Stimulated activated CD8-positive, alpha-beta memory T cell treated with anti-CD3 and anti-CD28 coated beads, Interleukin-12 subunit alpha, Interleukin-12 subunit beta, amount 100 ng/mL, for 24 hours (primary cell): ENCODE data around the gene FOXP1.

ENCODE experiments used
- DNase-seq: peaks from one replicate; pipeline ENCODE4 v3.0.0-alpha.2; 2020; ENCODE audit errors: extremely low read depth

The FOXP1 gene

DNA sequence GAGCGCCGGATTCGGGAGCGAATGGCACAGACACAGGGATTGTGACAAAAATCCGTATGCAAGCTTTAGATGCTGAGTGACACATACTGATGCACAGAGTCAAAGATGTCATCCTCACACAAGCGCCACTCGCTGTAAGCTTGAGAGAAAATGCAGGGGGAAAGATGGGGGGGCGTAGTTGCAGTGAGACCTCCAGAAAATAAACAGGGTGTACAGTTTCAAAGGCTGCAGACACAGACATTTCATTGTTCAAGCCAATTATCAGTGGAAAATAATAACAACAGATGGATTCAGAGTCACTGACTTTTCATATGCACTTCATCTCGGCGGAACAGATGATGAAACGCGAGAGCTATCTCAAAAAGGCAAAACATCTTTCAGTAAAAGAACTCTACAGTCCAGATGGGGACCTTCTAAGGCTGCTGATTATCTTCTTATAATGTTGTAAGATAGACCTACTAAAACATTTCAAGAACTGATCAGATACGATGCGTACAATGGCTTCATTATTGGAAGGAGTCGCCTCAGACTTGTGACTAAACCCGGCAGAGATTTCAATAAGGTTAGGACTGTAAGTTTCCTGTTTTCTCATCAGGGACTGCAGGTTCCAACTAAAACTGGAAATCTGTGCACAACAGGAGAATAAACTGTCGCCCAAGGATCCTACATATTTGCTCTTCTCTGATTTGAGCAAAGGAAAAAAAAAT is 275.4 kb downstream of the FOXP1 start:
- DNase-seq = no peak

DNA sequence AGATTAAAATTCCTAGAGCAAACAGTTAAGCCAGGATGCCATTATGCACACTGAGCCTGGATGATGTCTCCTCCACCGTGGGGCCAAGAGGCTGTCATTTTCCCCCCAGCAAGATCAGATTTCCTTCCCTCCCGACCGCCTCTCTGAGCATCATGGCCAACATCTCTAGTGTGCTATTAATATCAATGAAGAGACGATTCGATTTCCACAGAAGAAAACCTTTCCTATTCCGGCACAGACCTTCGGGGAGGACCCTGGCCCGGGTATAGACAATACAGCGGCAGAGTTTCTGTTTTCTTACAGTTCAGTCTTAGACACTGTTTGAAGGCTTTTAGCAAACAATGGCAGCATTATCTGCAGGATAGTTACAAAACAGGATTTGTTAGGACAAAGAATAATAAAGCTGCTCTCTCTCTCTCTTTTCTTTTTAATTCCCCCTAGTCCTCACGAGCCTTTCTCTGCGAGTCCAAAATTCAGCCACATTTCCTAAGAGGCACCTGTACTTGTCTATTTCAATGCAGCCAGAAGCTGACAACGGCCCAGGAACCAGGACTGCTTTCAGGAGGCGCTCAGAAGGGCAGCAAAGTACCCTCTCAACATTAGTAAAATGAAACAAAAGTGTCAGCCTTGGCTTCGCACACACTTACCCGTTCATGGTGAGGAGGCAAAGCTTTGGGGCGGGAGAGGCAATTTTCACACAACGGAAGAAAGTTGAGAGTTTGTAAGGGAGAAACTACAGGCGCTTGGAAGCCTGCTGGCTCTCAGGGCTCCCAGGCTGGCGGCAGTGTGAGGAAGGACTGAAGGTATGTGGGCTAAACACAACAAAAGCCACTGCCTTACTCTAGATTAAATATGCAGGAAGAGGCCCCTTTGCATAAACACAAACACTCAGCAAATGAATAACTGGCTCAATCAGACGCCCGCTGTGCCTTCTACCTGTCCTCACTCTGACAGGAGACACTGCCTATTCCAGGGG is 278.0 kb downstream of the FOXP1 start:
- no peak for DNase-seq

DNA sequence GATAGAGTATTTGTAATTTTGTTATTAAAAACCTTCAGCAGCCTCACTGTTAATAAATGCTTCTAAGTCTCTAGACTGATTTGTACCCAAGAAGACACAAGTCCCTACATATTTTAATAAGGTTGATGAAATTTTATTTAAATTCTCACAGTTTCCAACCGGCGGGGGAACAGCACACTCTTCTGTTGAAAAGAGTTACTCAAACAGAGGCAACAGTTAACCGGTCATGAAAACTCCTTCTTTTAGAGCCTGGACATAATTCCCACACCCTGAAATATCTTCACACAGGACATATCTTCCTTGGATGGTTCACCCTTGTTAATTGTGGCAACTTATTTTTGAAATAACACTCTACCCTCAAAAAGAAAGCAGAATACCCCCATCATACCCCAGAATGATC is 278.8 kb downstream of the FOXP1 start:
- DNase-seq = no peak

DNA sequence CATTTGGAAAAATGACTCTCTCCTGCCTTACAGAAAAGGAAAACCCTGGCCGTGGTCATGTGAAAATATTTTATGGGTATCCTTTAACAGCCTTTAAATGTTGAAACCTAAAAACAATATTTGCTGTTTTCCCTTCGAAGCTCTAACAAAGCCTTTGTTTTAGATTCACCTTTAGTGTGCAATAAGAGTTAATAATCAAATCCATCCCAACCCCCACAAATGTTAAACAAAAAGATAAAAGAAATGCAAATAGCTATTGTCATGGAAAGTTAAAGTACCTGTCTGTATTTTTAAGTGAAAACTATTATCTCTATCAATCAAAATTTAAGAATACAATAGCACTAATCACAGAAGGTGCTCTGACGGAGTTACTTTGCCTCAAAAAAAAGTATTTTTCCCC is 279.3 kb downstream of the FOXP1 start:
- no peak for DNase-seq

DNA sequence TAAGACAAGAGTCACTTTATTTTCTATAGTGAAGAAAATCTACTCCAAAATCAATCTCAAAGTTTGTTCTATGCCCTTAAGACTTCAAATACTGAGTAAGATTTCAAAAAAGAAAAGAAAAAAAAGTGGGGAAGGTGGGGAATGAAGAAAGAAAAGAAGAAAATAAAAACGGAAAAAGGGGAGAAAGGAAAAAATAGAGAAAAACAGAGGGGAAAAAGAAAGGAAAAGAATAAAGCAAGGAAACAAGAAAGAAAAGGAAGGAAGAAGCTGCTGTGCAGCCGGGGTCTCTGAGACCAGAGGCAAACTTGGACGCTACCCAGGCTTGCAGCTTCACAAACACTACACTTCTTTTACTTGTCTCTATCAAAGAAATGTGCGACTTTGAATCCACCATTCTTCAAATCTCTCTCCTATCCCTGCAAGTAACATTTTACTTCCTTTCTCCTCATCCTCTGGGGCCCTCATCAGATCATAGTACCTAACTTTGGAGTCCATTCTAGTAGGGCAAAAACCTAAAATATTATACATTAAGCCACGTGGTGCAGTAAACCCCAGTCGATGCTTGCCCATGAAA is 279.8 kb downstream of the FOXP1 start:
- DNase-seq = no peak

- no peak for DNase-seq
Observed at GRCh38 chr3:71302604-71303003, 280.9 kb downstream of the FOXP1 start.

DNA sequence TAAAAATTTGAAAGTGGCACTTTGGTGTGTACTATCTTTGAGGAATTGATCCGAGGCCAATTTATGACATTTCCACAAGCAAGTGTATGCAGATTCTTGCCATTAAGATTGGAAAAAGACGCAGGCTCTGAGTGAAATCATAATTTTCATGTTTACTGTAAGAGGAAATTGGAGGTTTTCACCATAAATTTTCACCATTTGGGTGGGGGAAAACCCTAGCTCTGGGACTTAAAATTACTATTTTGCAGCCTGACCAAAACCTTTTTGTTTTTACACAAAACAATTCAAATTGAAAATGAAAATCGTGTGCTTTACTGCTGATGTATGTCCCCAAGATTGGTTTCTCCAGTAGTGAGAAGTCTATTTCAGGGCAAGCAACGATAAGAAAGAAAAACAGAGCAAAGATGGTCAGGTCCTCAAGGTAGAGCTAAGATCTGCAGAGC is 282.6 kb downstream of the FOXP1 start:
- DNase-seq = no peak

- DNase-seq = no peak
Observed at GRCh38 chr3:71299160-71299559, 284.4 kb downstream of the FOXP1 start.

GRCh38 chr3:71294919-71295318 is 288.6 kb downstream of the FOXP1 start:
- DNase-seq = no peak

DNA sequence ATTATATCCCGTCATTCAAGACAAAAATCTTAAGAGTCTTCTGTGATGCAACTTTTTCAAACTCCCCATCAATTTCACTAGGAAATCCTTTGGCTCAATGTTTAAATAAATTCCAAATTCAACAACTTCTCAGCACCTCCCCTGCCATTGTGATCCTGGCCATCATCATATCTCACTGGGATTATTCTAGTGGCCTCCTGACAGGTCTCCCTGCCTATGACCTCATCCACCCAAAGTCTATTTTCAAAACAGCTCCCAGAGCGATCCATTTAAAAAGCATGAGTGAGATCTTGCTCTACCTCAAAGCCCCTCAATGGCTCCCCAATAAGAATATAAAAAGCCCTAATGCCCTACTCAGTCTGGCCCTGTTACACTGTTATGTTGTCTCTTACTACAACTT is 293.2 kb downstream of the FOXP1 start:
- DNase-seq = no peak

DNA sequence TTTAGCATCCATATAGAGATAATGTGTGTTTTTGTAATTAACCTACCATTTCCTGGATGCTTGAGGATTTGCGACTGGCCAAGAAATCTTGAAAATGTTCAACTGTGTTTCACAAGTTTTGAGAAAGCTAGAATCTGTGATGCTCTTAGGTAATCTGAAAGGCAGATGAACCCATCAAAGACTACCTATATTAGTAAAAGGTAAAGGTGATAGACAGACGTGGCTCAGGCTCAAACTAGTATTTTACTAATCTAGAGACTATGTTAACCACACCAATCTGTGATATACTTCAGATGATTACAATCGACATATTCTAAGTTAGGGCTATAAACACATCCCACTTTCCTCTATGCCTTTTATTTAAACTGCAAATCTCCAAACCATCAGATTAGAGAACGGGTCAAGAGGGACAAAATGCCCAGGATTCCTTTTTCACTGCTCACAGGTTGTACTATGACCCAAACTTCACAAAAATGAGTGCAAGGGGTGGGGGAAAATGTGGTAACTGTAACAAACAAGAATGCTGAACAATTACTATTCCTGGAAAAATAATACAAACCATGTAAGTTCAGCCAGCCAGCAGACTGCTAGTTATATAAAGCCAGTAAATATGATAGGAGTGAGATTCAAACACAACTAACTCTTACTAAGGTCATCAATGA is 295.1 kb downstream of the FOXP1 start:
- no peak for DNase-seq

DNA sequence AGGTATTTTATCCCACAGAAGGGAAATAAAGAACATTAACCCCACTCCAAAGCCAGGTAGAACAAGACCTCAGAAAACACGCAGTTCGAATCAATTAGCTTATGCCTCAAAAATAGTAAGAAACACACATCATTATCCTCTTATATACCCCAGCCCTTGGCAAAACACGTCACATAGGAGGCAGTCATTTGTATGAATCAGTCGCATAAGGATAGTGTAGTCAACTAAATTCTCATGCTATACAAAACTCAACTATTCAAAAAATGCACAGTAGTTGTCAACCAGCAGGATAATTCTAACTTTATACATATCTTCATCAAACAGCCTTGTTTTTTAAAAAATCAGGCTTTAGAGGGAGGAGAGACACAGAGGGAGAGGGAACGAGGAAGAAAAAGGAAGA is 298.4 kb downstream of the FOXP1 start:
- no peak for DNase-seq

GRCh38 chr3:71282976-71283375 is 300.6 kb downstream of the FOXP1 start:
- DNase-seq = no peak

- no peak for DNase-seq
Observed at GRCh38 chr3:71281280-71281679, 302.2 kb downstream of the FOXP1 start.

DNA sequence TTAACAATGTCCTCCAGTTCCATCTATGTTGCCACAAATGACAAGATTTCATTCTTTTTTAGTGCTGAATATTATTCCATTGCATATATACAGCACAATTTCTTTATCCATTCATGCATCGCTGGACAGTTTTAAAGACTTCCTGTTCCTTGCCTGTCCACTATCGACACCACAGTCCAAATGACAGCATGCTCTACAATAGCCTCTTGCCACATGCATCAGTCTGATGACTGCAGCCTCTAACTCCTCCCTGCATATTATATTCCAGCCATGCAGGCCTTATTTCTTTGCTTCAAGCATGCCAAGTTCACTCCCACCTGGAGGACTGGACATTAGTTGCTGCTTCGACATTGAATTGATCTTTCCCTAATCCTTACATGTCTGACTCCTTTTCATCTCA is 306.2 kb downstream of the FOXP1 start:
- DNase-seq = no peak

- no peak for DNase-seq
Observed at GRCh38 chr3:71276531-71276930, 307.0 kb downstream of the FOXP1 start.

- DNase-seq = no peak
Observed at GRCh38 chr3:71273453-71273852, 310.1 kb downstream of the FOXP1 start.

GRCh38 chr3:71271596-71271995 is 311.9 kb downstream of the FOXP1 start:
- DNase-seq = no peak

DNA sequence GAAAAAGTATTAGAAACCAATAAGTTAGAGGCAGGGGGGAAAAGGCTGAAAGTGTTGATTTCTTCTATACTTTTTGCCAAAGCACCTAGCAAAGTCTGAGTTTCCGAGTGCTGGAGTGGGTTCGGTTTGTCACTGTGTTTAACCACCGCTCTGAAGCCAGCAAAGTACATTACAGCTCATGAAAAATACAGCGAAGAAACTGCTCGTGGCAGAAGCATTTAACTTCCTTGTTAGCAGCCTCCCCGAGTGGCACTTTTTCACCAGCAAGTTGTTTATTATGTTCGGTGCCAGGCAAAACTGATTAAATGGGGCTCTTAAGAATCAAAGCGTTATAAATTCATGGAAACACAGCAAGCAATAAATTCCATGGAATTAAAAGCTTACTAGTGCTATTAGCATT is 313.6 kb downstream of the FOXP1 start:
- DNase-seq = no peak

DNA sequence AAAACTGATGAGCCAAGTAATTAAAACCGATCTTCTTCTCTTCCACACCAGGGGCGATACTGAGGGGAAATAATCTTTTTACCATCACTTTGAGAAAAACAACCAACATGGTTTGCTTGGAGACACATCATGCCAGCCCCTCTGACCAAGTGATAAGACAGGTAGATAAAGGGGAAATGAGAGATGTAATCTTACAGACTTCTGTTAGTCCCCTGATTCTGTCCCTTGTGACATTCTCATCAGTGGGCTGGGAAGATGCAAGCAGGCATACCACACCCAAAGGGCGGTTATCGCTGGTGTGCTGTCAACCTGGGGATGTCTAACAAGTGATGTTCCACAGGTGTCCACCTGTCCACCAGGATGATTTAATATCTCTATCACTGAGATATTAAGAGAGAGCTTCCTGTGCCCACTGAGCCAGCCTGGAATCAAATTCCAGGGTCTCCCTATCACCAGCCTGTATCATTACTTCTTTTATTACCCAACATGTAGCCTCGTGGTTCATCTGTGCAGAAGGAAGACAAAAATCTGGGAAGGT is 315.0 kb downstream of the FOXP1 start:
- DNase-seq = no peak

GRCh38 chr3:71266875-71267274 is 316.7 kb downstream of the FOXP1 start:
- DNase-seq = no peak

- DNase-seq = no peak
Observed at GRCh38 chr3:71265365-71265915, 318.1 kb downstream of the FOXP1 start.
